Fibroblast of lung (primary cell): Measurements from ENCODE around the gene CLINT1.

ENCODE experiments used
- EZH2 ChIP-seq: IDR thresholded peaks from 2 replicates; pipeline ENCODE4 v1.5.1; 2012; ENCODE audit warnings: low read length, control low read depth, mild to moderate bottlenecking; ENCODE audit errors: missing control alignments
- TF ChIP-seq, protein P1 (sequence below), 2 donors: IDR thresholded peaks in 1 of 2; conservative IDR thresholded peaks in 1 of 2; 1 replicate in 1 of 2; 2 replicates in 1 of 2; pipeline ENCODE4 v1.5.1; 2011 to 2012; ENCODE audit warnings: low read length in 2 of 2, control low read depth in 1 of 2, inconsistent platforms in 1 of 2, low read depth in 1 of 2, mild to moderate bottlenecking in 1 of 2

DNA sequence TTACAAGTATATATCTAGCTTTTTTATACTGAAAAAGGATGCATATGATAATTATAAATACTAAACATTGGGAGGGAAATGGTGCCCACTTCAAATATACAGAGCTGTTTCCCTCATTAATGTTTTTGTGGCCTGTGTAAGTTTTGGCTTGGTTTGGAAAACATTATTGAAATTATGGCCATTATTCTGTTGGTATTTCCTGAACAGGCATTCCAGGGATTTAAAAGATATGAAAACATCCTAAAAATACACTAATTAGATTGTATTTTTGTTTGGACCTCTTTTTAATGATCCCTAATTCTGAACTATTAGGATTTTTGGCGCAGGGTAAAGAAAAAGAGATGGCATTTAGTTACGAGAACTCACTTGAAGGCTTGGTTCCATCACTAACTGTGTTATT, 50.9 kb downstream of the CLINT1 start:
- TF ChIP-seq, protein P1, sequence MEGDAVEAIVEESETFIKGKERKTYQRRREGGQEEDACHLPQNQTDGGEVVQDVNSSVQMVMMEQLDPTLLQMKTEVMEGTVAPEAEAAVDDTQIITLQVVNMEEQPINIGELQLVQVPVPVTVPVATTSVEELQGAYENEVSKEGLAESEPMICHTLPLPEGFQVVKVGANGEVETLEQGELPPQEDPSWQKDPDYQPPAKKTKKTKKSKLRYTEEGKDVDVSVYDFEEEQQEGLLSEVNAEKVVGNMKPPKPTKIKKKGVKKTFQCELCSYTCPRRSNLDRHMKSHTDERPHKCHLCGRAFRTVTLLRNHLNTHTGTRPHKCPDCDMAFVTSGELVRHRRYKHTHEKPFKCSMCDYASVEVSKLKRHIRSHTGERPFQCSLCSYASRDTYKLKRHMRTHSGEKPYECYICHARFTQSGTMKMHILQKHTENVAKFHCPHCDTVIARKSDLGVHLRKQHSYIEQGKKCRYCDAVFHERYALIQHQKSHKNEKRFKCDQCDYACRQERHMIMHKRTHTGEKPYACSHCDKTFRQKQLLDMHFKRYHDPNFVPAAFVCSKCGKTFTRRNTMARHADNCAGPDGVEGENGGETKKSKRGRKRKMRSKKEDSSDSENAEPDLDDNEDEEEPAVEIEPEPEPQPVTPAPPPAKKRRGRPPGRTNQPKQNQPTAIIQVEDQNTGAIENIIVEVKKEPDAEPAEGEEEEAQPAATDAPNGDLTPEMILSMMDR (conservative IDR thresholded peaks at IDR 0.05 in 1 of 2, IDR thresholded peaks at IDR 0.05 in 1 of 2; ENCODE audit: low read depth in 1 of 2, low read length in 2 of 2) = no peak
- TF ChIP-seq EZH2 = no peak
